Measurements from ENCODE around the gene PIGB.
"Not testable (repeated sequence)": the region's sequence is repeated elsewhere in the genome, so short reads cannot be mapped to it uniquely, and the experiment has no call there.

PIGB gene

DNA sequence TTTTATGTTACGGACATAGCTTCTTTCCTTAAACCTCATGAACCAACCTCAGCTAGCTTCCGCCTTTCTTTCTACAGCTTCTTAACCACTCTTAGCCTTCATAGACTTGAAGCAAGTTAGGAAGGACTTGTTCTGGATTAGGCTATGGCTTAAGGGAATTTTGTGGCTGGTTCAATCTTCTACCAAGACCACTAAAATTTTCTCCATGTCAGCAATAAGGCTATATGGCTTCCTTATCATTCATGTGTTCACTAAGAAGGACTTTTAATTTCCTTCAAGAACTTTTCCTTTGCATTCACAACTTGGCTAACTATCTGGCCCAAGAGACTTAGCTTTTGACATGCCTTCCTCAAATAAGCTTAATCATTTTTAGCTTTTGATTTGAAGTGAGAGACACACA lies 64.7 kb downstream of the PIGB start:
- DNase-seq, result no peak

DNA sequence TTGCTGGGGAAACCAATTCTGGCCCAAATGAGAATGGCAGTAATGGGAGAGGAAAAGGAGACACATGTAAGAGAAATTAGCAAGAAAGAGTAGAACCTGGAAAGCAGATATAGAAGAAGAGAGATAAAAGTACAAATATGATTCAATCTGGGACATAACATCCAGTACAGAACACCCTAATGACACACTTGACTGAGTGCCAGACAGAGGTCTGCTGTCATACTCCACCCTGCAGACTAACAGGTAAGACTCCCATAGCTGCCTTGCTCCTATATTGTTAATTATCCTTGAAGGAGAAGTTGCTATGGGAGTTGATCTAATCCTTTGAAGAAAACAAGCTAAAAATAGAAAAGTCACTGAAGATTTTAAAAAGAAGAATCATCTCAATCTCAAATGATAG lies 68.0 kb downstream of the PIGB start:
- no peak for DNase-seq

DNA sequence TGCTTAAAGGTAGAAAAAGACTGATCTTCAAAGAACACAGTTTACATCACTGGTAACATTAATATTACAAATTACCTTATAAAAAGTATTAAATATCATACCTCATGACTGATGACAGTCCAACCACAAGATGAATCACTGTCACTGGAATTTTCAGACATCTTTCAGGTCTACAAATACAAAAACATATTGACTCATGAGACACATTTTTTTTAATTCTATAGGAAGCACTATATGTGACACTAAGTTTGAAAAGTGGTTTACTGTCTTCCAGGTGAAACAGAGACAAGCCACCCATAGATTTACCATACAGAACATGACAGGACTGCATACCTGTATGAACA lies 70.2 kb downstream of the PIGB start:
- no peak for DNase-seq

DNA sequence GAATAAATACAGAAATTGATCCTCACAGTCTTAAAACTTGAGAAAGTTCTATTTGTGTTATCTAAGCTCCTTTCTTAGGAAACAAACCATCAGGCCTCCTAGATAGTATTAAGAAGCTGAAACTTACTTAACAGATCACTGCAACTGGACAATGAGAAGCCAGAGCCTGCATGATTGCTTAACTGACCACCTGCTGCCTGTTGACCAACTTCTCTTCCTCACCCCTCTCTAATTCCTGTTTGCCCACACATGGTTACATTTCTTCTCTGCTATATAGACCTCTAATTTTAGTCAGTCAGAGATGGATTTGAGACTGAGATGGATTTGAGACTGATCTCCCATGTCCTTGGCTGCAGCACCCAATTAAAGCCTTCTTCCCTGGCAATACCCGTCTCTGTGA lies 75.7 kb downstream of the PIGB start:
- DNase-seq, result no peak

DNA sequence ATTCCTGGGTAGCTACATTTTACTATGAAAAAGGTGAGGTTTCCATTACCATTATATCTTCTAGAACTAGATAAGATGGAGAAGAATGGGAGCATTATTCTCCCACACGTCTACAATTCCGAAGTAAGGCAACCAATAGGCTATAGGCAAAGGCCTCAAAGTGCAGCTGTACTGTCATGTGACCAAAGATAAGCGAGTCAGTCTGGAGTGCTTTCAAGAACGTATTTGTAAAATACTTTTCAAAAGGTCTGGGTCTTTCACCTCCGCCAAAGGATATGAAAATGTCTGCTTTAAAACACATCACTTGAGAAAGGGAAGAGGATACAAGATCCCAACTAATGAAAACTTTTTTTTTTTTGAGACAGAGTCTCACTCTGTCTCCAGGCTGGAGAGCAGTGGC lies 79.2 kb downstream of the PIGB start:
- DNase-seq, result no peak

DNA sequence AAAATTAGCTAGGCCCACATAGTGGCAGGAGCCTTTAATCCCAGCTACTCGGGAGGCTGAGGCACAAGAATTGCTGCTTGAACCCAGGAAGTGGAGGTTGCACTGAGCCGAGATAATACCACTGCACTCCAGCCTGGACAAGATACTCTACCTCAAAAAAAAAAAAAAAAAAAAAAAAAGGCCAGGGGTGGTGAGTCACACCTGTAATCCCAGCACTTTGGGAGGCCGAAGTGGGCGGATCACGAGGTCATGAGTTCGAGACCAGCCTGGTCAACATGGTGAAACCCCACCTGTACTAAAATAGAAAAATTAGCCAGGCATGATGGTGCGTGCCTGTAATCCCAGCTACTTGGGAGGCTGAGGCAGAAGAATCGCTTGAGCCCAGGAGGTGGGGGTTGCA lies 81.0 kb downstream of the PIGB start:
- DNase-seq, result not testable (repeated sequence)

DNA sequence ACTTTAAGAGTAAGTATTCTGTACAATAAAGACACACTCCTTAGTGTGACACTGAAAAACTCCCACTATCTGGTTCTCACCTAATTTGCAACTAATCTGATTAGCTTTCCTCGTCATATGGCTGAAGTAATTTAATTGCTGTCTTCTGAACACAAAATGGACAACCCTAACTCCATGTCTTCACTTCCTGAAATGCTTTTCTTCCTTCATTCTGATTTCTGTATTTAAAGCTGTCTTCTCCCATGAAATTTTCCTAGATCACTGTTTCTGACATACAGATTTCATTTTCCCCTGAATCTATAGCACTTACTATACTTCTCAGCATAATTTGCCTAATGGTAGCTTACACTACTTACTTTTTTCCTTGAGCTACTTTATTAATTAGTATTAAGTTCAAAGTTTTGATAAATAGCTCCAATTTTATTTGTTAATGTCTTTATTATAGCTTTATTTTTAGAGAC lies 82.8 kb downstream of the PIGB start:
- DNase-seq, result no peak

DNA sequence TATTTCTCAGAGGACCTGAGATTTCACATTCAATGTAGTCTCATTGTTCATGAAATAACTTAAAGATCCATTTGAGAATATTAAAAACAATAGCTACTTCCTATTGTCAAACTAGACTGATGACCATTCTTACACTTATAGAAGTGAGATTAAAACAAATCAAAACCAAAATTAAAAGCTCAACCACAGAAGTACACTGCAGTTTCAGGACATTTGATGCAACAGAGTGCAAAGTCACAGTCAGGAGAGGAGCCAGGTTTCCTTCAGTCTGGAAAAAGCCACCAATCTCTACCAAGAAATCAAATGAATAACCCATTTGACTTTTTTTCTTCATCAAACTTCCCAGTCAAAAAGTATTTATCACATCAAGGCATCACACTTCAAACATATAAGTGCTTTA lies 83.7 kb downstream of the PIGB start:
- no peak for DNase-seq

DNA sequence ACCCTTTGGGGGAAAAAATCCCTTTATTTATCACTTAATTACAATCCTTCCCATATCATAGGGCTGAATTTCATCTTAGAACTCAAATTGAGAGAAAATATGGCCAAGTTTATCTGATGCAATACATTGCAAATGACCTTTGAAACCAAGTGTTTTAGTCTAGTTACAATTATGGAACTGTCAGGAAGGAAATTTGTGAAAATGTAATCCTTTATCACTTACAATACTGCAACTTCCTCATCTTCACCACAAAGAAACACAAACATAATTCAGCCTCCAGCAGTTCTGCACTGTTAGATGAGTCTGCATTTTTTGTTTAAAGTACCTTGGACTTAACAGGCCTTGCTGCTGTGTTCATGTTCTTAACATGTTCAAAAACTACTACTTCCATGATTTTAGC lies 84.5 kb downstream of the PIGB start:
- DNase-seq, result no peak

All from CD4-positive, alpha-beta T cell treated with Interleukin-17A for 1 hour (primary cell).